ENCODE data around the gene DAPK1.

GRCh38 chr9:87630846-87631245, 133.2 kb downstream of the DAPK1 start:
- TF ChIP-seq, protein P1, sequence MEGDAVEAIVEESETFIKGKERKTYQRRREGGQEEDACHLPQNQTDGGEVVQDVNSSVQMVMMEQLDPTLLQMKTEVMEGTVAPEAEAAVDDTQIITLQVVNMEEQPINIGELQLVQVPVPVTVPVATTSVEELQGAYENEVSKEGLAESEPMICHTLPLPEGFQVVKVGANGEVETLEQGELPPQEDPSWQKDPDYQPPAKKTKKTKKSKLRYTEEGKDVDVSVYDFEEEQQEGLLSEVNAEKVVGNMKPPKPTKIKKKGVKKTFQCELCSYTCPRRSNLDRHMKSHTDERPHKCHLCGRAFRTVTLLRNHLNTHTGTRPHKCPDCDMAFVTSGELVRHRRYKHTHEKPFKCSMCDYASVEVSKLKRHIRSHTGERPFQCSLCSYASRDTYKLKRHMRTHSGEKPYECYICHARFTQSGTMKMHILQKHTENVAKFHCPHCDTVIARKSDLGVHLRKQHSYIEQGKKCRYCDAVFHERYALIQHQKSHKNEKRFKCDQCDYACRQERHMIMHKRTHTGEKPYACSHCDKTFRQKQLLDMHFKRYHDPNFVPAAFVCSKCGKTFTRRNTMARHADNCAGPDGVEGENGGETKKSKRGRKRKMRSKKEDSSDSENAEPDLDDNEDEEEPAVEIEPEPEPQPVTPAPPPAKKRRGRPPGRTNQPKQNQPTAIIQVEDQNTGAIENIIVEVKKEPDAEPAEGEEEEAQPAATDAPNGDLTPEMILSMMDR (IDR thresholded peaks at IDR 0.05; ENCODE audit: low read depth, low read length): no peak
- no peak for TF ChIP-seq EZH2phosphoT487 (IDR thresholded peaks at IDR 0.05; ENCODE audit: low read depth)
